GM23338 (cell line): Measurements from ENCODE around the gene RNF150. TPM values are rescaled to one million over a fixed set of nuclear protein-coding genes. Genes with fewer than 3 reads are reported as not detected.

Experiments used
- ATAC-seq: fragments of 200-7000 bp; cut with Tn5 transposase; 3 replicates; pipeline ENCODE4 v1.9.1; 2020
- DNase-seq: peaks from one replicate; pipeline ENCODE4 v3.0.0-alpha.2; 2015; ENCODE audit warnings: low spot score
- H2AFZ ChIP-seq: fragments of 200-600 bp; sonication (generic); 2 replicates; pipeline ENCODE4 v1.8.0; 2016; ENCODE audit warnings: antibody characterized with exemption, mild to moderate bottlenecking, moderate library complexity
- H3F3A ChIP-seq: fragments of 200-600 bp; sonication (generic); replicated peaks from 2 replicates; pipeline ENCODE4 v1.8.0; 2017; ENCODE audit warnings: antibody characterized with exemption, mixed run types, low read depth
- H3K27ac ChIP-seq: fragments of 200-600 bp; sonication (generic); 2 replicates; pipeline ENCODE4 v1.6.1; 2016; ENCODE audit warnings: low read depth
- H3K27me3 ChIP-seq: fragments of 200-600 bp; sonication (generic); 2 replicates; pipeline ENCODE4 v1.8.0; 2016; ENCODE audit warnings: mild to moderate bottlenecking, mixed run types, moderate library complexity; ENCODE audit not compliant: insufficient read depth
- H3K36me3 ChIP-seq: fragments of 200-600 bp; sonication (generic); 2 replicates; pipeline ENCODE4 v1.8.0; 2016; ENCODE audit warnings: mild to moderate bottlenecking; ENCODE audit not compliant: insufficient read depth
- H3K4me1 ChIP-seq: fragments of 200-600 bp; sonication (generic); 2 replicates; pipeline ENCODE4 v1.8.0; 2016; ENCODE audit warnings: mild to moderate bottlenecking, moderate library complexity; ENCODE audit not compliant: insufficient read depth
- H3K4me2 ChIP-seq: fragments of 200-600 bp; sonication (generic); 2 replicates; pipeline ENCODE4 v1.7.1; 2017; ENCODE audit warnings: mixed run types
- H3K4me3 ChIP-seq: fragments of 200-600 bp; sonication (generic); 2 replicates; pipeline ENCODE4 v1.6.1; 2016; ENCODE audit warnings: mixed run types
- H3K79me2 ChIP-seq: fragments of 200-600 bp; sonication (generic); replicated peaks from 2 replicates; pipeline ENCODE4 v1.8.0; 2017; ENCODE audit warnings: mild to moderate bottlenecking; ENCODE audit not compliant: insufficient read depth
- H3K9me2 ChIP-seq: fragments of 200-600 bp; sonication (generic); 2 replicates; pipeline ENCODE4 v1.8.0; 2017; ENCODE audit not compliant: insufficient read depth
- H4K20me1 ChIP-seq: fragments of 200-600 bp; sonication (generic); replicated peaks from 2 replicates; pipeline ENCODE4 v1.8.0; 2017; ENCODE audit warnings: mild to moderate bottlenecking; ENCODE audit not compliant: insufficient read depth
- H3K27ac Mint-ChIP-seq: 2 replicates; pipeline ENCODE4 v1.8.0; 2020; ENCODE audit warnings: inconsistent platforms, mild to moderate bottlenecking, moderate library complexity, mixed read lengths
- H3K27me3 Mint-ChIP-seq: 3 replicates; pipeline ENCODE4 v1.8.0; 2022; ENCODE audit warnings: low read depth, mild to moderate bottlenecking, moderate library complexity, mixed read lengths, inconsistent platforms; ENCODE audit not compliant: insufficient read depth, poor library complexity
- H3K36me3 Mint-ChIP-seq: 3 replicates; pipeline ENCODE4 v1.8.0; 2021; ENCODE audit warnings: low read depth, mild to moderate bottlenecking, inconsistent platforms, moderate library complexity, mixed read lengths
- H3K4me1 Mint-ChIP-seq: 3 replicates; pipeline ENCODE4 v1.8.0; 2020; ENCODE audit warnings: mild to moderate bottlenecking, inconsistent platforms, mixed read lengths
- H3K4me3 Mint-ChIP-seq: 3 replicates; pipeline ENCODE4 v1.8.0; 2021; ENCODE audit warnings: moderate library complexity, mild to moderate bottlenecking, inconsistent platforms, mixed read lengths
- H3K9me3 Mint-ChIP-seq: 3 replicates; pipeline ENCODE4 v1.8.0; 2020; ENCODE audit warnings: moderate library complexity, mild to moderate bottlenecking, inconsistent platforms, mixed read lengths
- CREB1 ChIP-seq: fragments of 250-450 bp; sonication (Bioruptor Pico); IDR thresholded peaks from 2 replicates; pipeline ENCODE4 v1.5.0; 2020; ENCODE audit warnings: low read depth, mild to moderate bottlenecking, moderate library complexity
- EZH2 ChIP-seq: fragments of 200-600 bp; sonication (generic); IDR thresholded peaks from one replicate; pipeline ENCODE4 v1.8.0; 2017; ENCODE audit warnings: antibody characterized with exemption, mild to moderate bottlenecking, low read depth; ENCODE audit not compliant: unreplicated experiment
- EZH2phosphoT487 ChIP-seq: fragments of 200-600 bp; sonication (generic); IDR thresholded peaks from one replicate; pipeline ENCODE4 v1.8.1; 2018; ENCODE audit warnings: antibody characterized with exemption; ENCODE audit not compliant: unreplicated experiment
- JUNB ChIP-seq: IDR thresholded peaks from one replicate; pipeline ENCODE4 v1.6.1; 2016; ENCODE audit warnings: antibody characterized with exemption; ENCODE audit not compliant: unreplicated experiment
- NANOG ChIP-seq: IDR thresholded peaks from 2 replicates; pipeline ENCODE4 v1.6.1; 2016; ENCODE audit warnings: antibody characterized with exemption, borderline replicate concordance
- POLR2AphosphoS5 ChIP-seq: IDR thresholded peaks from 2 replicates; pipeline ENCODE4 v1.6.1; 2016; ENCODE audit warnings: antibody characterized with exemption, low read depth
- STAT1 ChIP-seq: IDR thresholded peaks from one replicate; pipeline ENCODE4 v1.6.1; 2016; ENCODE audit warnings: antibody characterized with exemption; ENCODE audit not compliant: unreplicated experiment
- ZNF114 ChIP-seq: fragments of 250-450 bp; sonication (Bioruptor Pico); IDR thresholded peaks from 2 replicates; pipeline ENCODE4 v1.5.0; 2020; ENCODE audit warnings: mild to moderate bottlenecking, moderate library complexity
- ZNF331 ChIP-seq: fragments of 250-450 bp; sonication (Bioruptor Pico); IDR thresholded peaks from 2 replicates; pipeline ENCODE4 v1.5.0; 2020; ENCODE audit warnings: low read depth, mild to moderate bottlenecking, moderate library complexity
- polyA plus RNA-seq: library from polyadenylated mRNA; unstranded; fragments of >200 nt; fragmentation: Nextera tagmentation; extraction: Ambion mirVana; gene quantifications from 2 replicates; pipeline ENCODE4 v1.2.1, GENCODE V29; 2016
- total RNA-seq: library from RNA; depleted of rRNA; stranded (reverse); fragments of >200 nt; shearing (Covaris generic); gene quantifications from 2 replicates; pipeline ENCODE4 v1.2.3, GENCODE V29; 2014
- TF ChIP-seq, protein P1 (sequence below): IDR thresholded peaks from one replicate; pipeline ENCODE4 v1.6.1; 2018; ENCODE audit warnings: antibody characterized with exemption; ENCODE audit not compliant: unreplicated experiment
- TF ChIP-seq, protein P2 (sequence below), 2 experiments: fragments of 200-600 bp in 1 of 2; sonication (generic) in 1 of 2; conservative IDR thresholded peaks; 2 replicates each; pipeline versions ENCODE4 v1.5.1 to v1.6.1; 2016 to 2017; ENCODE audit warnings: antibody characterized with exemption in 2 of 2, low read depth in 2 of 2, mild to moderate bottlenecking in 2 of 2, moderate library complexity in 1 of 2
- TF ChIP-seq, protein P3 (sequence below): IDR thresholded peaks from 2 replicates; pipeline ENCODE4 v1.6.1; 2016; ENCODE audit warnings: antibody characterized with exemption
- TF ChIP-seq, protein P4 (sequence below): fragments of 250-450 bp; sonication (Bioruptor Pico); IDR thresholded peaks from 2 replicates; pipeline ENCODE4 v1.5.0; 2020; ENCODE audit warnings: mild to moderate bottlenecking, moderate library complexity

Gene RNF150
- total and polyA plus RNA-seq, 2 experiments from 2014 or later = 1.3 to 6.1 TPM

DNA sequence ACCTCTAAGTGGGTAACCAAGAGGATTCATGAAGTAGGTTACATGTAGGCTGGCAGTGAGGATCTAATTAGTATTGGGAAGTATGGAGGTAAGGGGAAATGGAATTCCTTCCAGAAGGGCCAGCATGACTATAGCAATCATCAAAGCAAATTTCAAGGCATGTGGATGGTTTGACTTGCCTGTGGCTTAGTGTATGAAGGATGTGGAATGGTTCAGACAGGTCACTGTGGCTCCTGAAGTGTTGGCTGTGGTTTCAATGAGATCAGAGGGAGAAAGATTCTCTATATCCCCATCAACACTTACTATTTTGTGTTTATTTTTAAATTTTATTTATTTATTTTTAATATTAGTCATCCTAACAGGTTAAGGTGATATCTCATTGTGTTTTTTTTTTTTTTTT, 255.5 kb downstream of the RNF150 start:
- peaks cover 6% of the 10 kb centered on the region; the same call in 1 of the 3 replicates for H3K9me3 Mint-ChIP-seq
- Histone ChIP-seq H3K4me1 (peaks cover 7% of the 10 kb centered on the region; the same call in 1 of the 2 replicates), H4K20me1 (no peaks in the 10 kb centered on the region), H2AFZ (no peak overlapping the region), H3K27me3 (no peaks in the 10 kb centered on the region), H3F3A (no peaks in the 10 kb centered on the region), H3K4me2 (no peak overlapping the region), H3K79me2 (no peaks in the 10 kb centered on the region), H3K27ac (no peak overlapping the region), H3K4me3 (no peak overlapping the region), H3K9me2 (no peaks in the 10 kb centered on the region), H3K36me3 (no peaks in the 10 kb centered on the region)
- H3K4me3 Mint-ChIP-seq = no peak overlapping the region
- TF ChIP-seq NANOG (no peak), ZNF114 (CRISPR knock-in tag) (no peak), POLR2AphosphoS5 (no peak), ZNF331 (CRISPR knock-in tag) (no peak), EZH2 (no peak), EZH2phosphoT487 (no peak), CREB1 (CRISPR knock-in tag) (no peak), JUNB (no peak), STAT1 (no peak)
- TF ChIP-seq, protein P1, sequence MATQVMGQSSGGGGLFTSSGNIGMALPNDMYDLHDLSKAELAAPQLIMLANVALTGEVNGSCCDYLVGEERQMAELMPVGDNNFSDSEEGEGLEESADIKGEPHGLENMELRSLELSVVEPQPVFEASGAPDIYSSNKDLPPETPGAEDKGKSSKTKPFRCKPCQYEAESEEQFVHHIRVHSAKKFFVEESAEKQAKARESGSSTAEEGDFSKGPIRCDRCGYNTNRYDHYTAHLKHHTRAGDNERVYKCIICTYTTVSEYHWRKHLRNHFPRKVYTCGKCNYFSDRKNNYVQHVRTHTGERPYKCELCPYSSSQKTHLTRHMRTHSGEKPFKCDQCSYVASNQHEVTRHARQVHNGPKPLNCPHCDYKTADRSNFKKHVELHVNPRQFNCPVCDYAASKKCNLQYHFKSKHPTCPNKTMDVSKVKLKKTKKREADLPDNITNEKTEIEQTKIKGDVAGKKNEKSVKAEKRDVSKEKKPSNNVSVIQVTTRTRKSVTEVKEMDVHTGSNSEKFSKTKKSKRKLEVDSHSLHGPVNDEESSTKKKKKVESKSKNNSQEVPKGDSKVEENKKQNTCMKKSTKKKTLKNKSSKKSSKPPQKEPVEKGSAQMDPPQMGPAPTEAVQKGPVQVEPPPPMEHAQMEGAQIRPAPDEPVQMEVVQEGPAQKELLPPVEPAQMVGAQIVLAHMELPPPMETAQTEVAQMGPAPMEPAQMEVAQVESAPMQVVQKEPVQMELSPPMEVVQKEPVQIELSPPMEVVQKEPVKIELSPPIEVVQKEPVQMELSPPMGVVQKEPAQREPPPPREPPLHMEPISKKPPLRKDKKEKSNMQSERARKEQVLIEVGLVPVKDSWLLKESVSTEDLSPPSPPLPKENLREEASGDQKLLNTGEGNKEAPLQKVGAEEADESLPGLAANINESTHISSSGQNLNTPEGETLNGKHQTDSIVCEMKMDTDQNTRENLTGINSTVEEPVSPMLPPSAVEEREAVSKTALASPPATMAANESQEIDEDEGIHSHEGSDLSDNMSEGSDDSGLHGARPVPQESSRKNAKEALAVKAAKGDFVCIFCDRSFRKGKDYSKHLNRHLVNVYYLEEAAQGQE = no peak
- TF ChIP-seq, protein P2, sequence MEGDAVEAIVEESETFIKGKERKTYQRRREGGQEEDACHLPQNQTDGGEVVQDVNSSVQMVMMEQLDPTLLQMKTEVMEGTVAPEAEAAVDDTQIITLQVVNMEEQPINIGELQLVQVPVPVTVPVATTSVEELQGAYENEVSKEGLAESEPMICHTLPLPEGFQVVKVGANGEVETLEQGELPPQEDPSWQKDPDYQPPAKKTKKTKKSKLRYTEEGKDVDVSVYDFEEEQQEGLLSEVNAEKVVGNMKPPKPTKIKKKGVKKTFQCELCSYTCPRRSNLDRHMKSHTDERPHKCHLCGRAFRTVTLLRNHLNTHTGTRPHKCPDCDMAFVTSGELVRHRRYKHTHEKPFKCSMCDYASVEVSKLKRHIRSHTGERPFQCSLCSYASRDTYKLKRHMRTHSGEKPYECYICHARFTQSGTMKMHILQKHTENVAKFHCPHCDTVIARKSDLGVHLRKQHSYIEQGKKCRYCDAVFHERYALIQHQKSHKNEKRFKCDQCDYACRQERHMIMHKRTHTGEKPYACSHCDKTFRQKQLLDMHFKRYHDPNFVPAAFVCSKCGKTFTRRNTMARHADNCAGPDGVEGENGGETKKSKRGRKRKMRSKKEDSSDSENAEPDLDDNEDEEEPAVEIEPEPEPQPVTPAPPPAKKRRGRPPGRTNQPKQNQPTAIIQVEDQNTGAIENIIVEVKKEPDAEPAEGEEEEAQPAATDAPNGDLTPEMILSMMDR (conservative IDR thresholded peaks at IDR 0.05; ENCODE audit: low read depth in 2 of 2) = no peak
- TF ChIP-seq, protein P3, sequence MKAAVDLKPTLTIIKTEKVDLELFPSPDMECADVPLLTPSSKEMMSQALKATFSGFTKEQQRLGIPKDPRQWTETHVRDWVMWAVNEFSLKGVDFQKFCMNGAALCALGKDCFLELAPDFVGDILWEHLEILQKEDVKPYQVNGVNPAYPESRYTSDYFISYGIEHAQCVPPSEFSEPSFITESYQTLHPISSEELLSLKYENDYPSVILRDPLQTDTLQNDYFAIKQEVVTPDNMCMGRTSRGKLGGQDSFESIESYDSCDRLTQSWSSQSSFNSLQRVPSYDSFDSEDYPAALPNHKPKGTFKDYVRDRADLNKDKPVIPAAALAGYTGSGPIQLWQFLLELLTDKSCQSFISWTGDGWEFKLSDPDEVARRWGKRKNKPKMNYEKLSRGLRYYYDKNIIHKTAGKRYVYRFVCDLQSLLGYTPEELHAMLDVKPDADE = no peak
- TF ChIP-seq, protein P4, sequence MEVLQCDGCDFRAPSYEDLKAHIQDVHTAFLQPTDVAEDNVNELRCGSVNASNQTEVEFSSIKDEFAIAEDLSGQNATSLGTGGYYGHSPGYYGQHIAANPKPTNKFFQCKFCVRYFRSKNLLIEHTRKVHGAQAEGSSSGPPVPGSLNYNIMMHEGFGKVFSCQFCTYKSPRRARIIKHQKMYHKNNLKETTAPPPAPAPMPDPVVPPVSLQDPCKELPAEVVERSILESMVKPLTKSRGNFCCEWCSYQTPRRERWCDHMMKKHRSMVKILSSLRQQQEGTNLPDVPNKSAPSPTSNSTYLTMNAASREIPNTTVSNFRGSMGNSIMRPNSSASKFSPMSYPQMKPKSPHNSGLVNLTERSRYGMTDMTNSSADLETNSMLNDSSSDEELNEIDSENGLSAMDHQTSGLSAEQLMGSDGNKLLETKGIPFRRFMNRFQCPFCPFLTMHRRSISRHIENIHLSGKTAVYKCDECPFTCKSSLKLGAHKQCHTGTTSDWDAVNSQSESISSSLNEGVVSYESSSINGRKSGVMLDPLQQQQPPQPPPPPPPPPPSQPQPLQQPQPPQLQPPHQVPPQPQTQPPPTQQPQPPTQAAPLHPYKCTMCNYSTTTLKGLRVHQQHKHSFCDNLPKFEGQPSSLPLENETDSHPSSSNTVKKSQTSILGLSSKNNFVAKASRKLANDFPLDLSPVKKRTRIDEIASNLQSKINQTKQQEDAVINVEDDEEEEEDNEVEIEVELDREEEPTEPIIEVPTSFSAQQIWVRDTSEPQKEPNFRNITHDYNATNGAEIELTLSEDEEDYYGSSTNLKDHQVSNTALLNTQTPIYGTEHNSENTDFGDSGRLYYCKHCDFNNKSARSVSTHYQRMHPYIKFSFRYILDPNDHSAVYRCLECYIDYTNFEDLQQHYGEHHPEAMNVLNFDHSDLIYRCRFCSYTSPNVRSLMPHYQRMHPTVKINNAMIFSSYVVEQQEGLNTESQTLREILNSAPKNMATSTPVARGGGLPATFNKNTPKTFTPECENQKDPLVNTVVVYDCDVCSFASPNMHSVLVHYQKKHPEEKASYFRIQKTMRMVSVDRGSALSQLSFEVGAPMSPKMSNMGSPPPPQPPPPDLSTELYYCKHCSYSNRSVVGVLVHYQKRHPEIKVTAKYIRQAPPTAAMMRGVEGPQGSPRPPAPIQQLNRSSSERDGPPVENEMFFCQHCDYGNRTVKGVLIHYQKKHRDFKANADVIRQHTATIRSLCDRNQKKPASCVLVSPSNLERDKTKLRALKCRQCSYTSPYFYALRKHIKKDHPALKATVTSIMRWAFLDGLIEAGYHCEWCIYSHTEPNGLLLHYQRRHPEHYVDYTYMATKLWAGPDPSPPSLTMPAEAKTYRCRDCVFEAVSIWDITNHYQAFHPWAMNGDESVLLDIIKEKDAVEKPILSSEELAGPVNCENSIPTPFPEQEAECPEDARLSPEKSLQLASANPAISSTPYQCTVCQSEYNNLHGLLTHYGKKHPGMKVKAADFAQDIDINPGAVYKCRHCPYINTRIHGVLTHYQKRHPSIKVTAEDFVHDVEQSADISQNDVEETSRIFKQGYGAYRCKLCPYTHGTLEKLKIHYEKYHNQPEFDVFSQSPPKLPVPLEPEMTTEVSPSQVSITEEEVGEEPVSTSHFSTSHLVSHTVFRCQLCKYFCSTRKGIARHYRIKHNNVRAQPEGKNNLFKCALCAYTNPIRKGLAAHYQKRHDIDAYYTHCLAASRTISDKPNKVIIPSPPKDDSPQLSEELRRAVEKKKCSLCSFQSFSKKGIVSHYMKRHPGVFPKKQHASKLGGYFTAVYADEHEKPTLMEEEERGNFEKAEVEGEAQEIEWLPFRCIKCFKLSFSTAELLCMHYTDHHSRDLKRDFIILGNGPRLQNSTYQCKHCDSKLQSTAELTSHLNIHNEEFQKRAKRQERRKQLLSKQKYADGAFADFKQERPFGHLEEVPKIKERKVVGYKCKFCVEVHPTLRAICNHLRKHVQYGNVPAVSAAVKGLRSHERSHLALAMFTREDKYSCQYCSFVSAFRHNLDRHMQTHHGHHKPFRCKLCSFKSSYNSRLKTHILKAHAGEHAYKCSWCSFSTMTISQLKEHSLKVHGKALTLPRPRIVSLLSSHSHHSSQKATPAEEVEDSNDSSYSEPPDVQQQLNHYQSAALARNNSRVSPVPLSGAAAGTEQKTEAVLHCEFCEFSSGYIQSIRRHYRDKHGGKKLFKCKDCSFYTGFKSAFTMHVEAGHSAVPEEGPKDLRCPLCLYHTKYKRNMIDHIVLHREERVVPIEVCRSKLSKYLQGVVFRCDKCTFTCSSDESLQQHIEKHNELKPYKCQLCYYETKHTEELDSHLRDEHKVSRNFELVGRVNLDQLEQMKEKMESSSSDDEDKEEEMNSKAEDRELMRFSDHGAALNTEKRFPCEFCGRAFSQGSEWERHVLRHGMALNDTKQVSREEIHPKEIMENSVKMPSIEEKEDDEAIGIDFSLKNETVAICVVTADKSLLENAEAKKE = no peak
- no peaks in the 10 kb centered on the region for H3K36me3 Mint-ChIP-seq
- DNase-seq = no peak
- no peak for ATAC-seq
- no peaks in the 10 kb centered on the region for H3K27me3 Mint-ChIP-seq
- H3K4me1 Mint-ChIP-seq = peaks cover 5% of the 10 kb centered on the region; the same call in 2 of the 3 replicates
- H3K27ac Mint-ChIP-seq = no peak overlapping the region
